GM18502 (cell line): ENCODE results near the gene SLC4A1AP.

Experiments
- ATAC-seq: cut with Tn5 transposase; IDR thresholded peaks from one replicate; pipeline ENCODE4 v1.9.1; 2021; ENCODE audit warnings: mild to moderate bottlenecking; ENCODE audit not compliant: unreplicated experiment, poor library complexity

SLC4A1AP gene

GRCh38 chr2:27690052-27690451 lies 26.4 kb downstream of the SLC4A1AP start:
- no peak for ATAC-seq

GRCh38 chr2:27697660-27698059 lies 34.0 kb downstream of the SLC4A1AP start:
- ATAC-seq, result no peak

- ATAC-seq, result no peak
Measured at GRCh38 chr2:27701676-27702075, 38.0 kb downstream of the SLC4A1AP start.

DNA sequence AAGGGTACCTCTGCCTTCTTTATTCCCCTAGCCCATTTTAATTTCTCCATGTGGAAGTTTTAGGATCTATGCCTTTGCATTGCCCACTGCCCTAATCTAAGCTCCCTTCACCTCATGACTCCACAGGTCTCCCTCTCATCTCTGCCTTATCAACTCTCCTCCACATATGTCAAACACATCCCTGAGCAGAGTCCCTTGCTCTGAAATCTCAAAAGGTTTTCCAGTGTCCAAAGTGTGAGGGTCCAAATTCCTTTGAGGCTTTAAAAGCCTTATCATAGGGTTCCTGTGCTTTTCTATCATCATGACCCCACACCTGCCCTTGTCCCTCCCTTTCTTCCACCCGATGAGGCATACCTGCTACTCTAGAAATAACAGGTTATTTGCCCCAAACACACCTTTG lies 38.6 kb downstream of the SLC4A1AP start:
- ATAC-seq, result no peak

- no peak for ATAC-seq
Measured at GRCh38 chr2:27703638-27704341, 40.1 kb downstream of the SLC4A1AP start.

DNA sequence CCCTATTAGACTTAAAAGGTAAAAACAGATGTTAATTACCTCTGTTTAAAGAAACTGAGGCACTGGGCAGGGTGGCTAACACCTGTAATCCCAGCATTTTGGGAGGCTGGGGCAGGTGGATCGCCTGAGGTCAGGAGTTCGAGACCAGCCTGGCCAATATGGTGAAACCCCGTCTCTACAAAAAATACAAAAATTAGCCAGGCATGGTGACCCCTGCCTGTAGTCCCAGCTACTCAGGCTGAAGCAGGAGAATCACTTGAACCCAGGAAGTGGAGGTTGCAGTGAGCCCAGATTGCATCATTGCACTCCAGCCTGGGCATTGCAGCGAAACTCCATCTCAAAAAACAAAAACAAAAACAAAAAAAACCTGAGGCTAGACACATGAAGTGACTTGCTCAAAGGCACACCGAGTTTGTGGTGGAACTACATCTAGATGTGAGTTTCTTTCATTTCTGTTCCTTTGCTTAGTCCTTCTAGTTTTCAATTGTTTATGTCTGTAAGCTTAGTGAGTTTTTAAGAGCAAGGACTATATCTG lies 40.7 kb downstream of the SLC4A1AP start:
- no peak for ATAC-seq

GRCh38 chr2:27705851-27706622 lies 42.3 kb downstream of the SLC4A1AP start:
- no peak for ATAC-seq

GRCh38 chr2:27707462-27708256 lies 44.0 kb downstream of the SLC4A1AP start:
- no peak for ATAC-seq

- ATAC-seq, result no peak
Measured at GRCh38 chr2:27708257-27708654, 44.6 kb downstream of the SLC4A1AP start.

DNA sequence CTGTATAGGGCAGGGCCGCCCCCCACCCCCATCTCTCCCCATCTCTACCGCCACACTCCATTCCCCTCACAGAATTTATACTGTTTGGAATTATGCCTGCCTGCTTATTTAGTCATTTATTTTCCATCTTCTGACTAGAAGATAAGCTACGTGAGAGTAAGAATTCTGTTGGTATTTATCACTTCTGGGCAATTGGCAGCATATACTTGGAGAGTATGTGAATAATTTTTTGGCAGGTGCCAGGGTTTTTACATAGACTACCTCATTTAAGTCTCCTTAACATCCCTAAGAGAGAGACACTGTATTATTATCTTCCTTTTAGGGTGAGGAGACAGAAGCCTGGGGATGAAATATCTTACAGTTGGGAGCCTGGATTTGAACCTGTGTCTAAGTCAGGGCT lies 45.0 kb downstream of the SLC4A1AP start:
- no peak for ATAC-seq

- no peak for ATAC-seq
Measured at GRCh38 chr2:27709326-27709725, 45.6 kb downstream of the SLC4A1AP start.

GRCh38 chr2:27709960-27710575 lies 46.4 kb downstream of the SLC4A1AP start:
- ATAC-seq, result no peak

DNA sequence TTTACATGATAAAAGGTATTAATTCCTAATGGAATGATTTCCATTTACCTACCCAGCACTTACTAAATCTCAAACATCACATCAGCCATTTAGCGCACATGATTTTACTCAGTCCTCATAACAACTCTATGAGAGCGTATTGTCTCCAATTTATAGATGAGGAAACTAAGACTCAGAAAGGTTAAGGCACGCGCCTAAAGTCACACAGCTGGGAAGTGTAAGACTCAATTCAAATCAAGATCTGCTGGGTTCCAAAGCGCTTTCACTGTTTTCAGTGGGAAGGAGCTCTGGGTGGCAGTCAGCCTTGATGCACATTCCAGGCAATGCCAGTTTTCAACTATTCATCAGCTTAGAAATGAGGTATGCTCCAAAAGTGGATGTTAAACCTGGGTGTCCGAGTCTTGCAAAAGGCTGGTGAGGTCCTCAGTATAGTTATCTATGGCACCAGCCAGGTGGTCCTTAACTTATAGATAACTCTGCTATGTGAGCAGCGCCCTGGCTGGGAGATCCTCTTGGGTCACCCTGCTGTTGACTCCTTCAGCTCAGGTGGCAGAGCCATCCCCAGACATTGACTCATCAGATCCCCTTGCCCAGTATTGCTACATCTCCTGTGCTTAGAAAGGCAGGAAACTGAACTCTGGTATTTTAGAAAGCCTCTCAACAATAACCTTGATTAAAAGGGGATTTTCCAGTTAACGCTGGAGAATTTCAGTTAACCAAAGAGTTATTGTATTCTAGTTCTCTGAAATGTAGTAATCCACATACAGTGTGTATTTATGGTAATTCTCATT lies 47.1 kb downstream of the SLC4A1AP start:
- no peak for ATAC-seq

DNA sequence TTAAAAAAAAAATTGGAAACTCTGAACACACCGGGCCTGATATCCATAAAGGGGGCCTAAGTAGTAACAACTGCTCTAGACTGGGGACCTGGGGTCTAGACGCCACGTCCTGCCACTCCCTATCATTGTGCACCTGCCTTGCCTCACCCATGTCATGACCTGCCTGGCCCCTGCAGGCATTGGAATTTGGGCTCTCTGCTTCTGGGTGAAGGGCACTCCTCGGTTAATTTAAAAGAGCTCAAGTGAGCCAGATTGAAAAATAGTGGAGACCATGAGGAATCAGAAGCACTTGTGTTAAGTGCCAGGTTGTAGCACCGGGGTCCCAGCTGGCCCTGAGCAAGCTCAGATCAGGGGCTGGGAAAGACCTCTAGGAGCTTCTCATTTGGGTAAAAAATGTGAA lies 48.1 kb downstream of the SLC4A1AP start:
- ATAC-seq, result no peak

- ATAC-seq, result no peak
Measured at GRCh38 chr2:27712522-27712921, 48.8 kb downstream of the SLC4A1AP start.

GRCh38 chr2:27713201-27713600 lies 49.5 kb downstream of the SLC4A1AP start:
- ATAC-seq, result no peak

DNA sequence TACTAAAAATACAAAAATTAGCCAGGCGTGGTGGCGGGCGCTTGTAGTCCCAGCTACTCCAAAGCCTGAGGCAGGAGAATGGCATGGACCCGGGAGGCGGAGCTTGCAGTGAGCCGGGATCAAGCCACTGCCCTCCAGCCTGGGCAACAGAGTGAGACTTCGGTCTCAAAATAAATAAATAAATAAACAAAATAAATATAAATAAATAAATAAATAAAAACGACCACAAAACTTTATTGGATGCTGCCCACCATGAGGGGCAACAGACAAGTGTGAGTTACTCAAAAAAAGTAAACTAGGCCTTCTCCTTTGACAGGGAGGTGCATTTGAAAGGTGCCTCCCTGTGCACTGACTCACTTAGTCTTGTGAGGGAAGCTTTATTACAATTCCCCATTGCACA lies 50.4 kb downstream of the SLC4A1AP start:
- no peak for ATAC-seq

- no peak for ATAC-seq
Measured at GRCh38 chr2:27714851-27715291, 51.2 kb downstream of the SLC4A1AP start.
